Activated CD4-positive, alpha-beta T cell treated with anti-CD3 and anti-CD28 coated beads, Interleukin-2, Interleukin-4, amounts not matched to agents 100 ng/mL and 50 ng/mL, durations not matched to agents 16 hours and 8 hours (primary cell): Measurements from ENCODE around the gene GDA.
"Not testable (repeated sequence)": the region's sequence is repeated elsewhere in the genome, so short reads cannot be mapped to it uniquely, and the experiment has no call there.

Experiments
- DNase-seq: peaks from one replicate; pipeline ENCODE4 v3.0.0-alpha.2; 2020; ENCODE audit warnings: low spot score

The GDA gene

DNA sequence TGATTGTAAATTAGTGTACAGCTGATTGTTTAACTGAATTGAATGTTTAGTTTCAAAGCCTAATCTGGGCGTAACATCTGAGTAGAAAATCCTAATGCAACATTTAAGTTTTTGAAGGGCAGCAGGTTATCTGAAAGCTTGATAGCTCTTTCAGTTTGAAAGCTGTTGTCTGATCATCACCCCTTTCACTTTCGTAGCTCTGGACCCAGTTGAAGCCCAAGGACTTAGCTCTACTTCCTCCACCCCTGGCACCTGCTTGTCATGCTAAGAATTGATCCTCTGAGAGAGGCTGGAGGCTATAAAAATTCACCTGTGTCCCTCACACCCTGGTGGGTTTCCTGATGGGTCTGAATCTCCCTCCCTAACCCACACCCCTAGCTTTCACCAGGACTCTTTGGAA, 129.7 kb downstream of the GDA start:
- DNase-seq = no peak

DNA sequence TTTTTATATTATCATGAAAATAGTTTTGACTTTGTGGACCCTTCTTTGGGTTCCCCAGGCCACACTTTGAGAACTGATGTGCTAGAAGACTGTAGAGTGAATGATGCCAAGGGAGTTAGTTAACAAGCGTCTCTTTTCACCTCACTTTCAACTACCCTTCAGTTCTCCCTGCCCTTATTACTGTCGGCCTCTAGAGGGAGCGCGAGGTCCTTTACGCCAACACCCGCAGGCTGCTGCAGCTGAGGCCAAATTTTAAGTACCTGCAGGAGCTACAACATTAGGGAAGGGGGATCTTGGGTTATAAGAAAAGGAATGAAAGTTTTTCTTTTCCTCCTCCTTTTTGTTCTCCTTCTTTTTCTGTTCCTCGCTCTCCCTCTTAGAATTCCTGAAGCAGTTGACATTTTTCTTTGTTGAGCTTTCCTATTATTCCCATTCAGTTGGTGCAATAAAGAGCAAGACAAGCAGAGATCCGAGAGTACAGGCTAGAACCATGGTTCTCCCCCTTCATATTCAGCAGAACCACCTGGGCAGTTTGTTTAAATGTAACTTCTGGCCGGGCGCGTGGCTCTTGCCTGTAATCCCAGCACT, 131.8 kb downstream of the GDA start:
- DNase-seq = peak; percentile 77

DNA sequence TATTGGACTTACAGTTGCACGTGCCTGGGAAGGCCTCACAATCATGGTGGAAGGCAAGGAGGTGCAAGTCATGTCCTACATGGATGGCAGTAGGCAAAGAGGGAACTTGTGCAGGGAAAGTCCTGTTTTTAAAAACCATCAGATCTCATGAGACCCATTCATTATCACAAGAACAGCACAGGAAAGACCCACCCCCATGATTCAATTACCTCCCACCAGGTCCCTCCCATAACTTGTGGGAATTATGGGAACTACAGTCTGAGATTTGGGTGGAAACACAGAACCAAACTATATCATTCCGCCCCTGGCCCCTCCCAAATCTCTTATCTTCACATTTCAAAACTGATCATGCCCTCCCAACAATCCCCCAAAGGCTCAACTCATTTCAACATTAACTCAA, 140.2 kb downstream of the GDA start:
- no peak for DNase-seq

DNA sequence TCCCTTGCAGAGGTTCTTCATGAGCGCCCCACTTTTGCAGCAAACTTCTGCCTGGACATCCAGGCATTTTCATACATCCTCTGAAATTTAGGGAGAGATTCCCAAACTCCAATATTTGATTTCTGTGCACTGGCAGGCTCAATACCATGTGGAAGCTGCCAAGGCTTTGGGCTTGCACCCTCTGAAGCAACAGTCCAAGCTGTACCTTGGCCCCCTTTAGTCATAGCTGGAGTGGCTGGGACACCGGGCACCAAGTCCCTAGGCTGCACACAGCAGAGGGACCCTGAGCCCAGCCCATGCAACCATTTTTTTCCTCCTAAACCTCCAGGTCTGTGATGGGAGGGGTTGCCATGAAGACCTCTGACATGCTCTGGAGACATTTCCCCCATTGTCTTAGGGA, 141.1 kb downstream of the GDA start:
- no peak for DNase-seq

DNA sequence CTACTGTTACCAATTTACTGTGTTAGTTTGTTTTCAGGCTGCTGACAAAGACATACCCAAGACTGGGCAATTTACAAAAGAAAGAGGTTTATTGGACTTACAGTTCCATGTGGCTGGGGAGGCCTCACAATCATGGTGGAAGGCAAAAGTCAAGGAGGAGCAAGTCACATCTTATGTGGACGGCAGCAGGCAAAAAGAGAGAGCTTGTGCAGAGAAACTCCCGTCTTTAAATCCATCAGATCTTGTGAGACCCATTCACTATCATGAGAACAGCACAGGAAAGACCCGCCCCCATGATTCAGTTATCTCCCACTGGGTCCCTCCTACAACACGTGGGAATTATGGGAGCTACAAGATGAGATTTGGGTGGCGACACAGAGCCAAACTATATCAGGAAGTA, 142.3 kb downstream of the GDA start:
- not testable (repeated sequence) for DNase-seq

DNA sequence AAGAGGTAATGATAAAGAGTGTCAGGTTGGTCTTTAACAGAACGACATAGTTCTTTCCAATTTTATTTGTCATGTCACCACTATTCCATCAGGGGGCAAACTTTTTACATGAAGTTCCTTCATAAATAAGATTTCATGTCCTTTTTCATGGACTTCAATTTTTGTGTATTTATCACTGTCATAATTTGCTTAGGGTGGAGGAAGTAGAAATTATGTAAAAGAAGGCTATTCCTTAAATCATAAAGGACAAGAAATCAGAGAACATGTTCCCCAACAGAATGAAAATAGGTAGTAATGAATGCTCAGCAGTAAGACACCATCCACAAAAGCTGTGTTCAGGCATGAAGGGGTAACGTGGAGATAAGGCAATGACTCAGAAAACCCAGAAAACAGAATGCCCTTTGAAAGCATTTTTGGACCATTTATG, 143.0 kb downstream of the GDA start:
- peak; percentile 31 for DNase-seq

DNA sequence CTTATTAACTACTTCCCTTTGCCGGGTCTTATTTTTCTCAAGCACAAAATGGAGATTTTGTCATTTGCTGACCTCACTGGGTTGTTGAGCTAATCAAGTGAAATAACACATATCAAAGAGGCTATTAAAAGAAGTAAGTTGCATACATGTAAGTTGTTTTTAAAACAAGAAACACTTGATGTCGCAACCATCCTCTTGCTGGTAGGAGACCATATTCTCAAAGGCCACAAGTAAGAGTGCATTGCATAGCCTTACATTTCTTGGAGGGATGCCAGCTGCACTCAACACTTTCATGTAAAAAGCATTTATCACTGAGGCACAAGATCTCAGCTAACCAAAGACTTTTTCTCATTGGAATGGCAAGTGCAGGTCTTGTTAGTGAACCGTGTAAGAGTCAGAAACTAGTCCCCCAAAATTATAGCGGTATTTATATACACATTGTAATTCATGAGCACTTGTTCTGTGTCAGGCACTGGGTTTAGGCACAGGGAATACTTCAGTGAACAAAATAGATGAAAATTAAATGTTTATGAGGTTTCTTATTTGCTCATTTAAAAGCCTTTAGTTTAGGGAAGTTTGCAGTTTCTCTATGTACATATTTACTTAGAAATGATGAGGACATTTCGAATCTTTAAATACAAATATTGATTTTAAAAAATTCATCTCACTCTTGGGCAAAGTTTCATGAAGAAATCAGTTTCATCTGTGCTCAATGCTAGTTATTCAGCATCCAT, 143.8 kb downstream of the GDA start:
- DNase-seq = no peak

DNA sequence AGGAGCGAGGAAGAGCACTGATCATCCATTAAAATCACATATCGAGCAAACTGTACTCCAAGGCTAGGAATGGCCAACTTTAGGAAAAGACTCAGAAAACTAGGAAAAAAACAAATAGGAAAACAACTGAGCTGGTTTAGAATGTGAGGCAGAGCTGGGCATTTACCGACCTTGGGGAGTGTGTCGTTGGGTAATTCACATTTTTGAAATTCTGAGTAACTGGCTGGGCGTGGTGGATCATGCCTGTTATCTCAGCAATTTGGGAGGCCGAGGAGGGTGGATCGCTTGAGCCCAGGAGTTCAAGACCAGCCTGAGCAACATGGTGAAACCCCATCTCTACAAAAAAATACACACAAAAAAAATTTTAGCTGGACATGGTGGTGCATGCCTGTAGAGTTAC, 145.7 kb downstream of the GDA start:
- DNase-seq = no peak

DNA sequence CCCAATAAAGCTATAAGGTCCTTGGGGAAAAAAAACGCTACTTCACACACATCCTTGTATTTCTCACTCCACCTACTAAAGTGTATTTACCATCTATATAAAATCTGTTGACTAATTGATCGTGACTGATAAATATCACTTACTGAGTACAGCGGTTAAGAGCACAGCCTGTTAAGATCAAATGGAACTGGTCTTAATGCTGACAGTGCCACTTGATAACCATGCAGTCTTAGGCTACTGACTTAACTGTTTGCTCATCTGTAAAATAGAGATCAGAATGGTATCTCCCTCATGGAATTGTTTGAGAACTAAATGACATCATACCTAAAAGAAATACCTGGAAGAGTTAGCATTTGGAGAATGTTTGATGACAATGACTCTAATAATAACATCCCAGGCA, 148.3 kb downstream of the GDA start:
- DNase-seq = no peak

DNA sequence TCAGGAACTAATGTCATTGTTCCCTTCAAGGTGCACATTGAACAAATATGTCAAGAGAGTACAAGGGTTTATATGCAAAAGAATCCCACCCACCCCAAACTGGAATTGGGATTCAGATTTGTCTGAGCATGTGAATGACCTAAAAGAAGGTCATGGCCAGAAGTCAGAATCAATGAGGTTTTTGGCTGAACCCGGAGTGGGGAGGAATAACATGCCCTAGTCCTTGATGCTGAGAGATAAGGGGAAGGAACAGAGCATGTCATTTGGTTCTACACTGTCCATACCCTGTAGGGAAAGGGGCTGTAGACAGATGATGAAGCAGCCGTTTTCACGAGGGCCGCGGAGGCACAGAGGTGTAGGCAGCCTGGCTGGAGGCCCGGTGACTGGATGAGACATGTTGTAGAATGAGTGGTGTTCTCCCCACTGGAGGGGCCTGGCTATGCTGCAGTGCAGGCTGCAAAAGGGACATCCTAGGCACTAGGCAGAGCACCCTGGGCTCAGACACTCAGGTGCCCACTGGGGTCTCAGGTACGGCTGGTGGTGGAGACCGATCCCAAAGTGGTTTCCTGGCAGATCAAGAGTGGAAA, 149.9 kb downstream of the GDA start:
- DNase-seq = no peak

DNA sequence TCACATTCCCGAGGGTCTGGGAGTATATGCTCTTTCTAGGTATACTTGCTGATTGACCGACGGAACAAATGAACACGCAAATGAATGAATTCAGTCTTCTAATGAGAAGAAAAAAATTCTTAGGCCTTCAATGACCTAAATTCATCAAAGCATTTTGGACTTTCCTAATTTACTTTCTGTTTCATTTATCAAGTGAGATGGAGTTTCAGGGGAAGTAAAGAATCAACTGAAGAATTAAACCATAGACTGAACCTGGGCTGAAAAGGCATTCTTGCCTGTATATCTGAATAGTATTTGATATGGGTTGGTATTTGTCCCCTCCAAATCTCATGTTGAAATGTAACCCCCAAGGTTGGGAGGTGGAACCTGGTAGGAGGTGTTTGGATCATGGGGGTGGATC, 151.6 kb downstream of the GDA start:
- DNase-seq = no peak
